OCI-LY1 (cell line): ENCODE results near the gene CIZ1.

Experiments
- H2AFZ ChIP-seq: fragments of 200-600 bp; sonication (generic), shearing (Covaris generic); 2 replicates; pipeline ENCODE4 v1.6.0; 2014; ENCODE audit warnings: antibody characterized with exemption, mild to moderate bottlenecking, low read length
- H3F3A ChIP-seq: fragments of 200-600 bp; sonication (generic), shearing (Covaris generic); 2 replicates; pipeline ENCODE4 v1.6.0; 2014; ENCODE audit warnings: mild to moderate bottlenecking, antibody characterized with exemption, low read length, moderate library complexity; ENCODE audit not compliant: insufficient read depth
- H3K27ac ChIP-seq: fragments of 200-600 bp; sonication (generic); 2 replicates; pipeline ENCODE4 v1.5.1; 2014; ENCODE audit warnings: low read length, mixed run types, mild to moderate bottlenecking, low read depth; ENCODE audit not compliant: poor library complexity, severe bottlenecking
- H3K27me3 ChIP-seq: fragments of 200-600 bp; sonication (generic); 2 replicates; pipeline ENCODE4 v1.6.0; 2014; ENCODE audit warnings: antibody characterized with exemption, mild to moderate bottlenecking, low read length, moderate library complexity; ENCODE audit not compliant: insufficient read depth
- H3K36me3 ChIP-seq: fragments of 200-600 bp; sonication (generic); 2 replicates; pipeline ENCODE4 v1.6.1; 2014; ENCODE audit warnings: mild to moderate bottlenecking, antibody characterized with exemption, low read length, moderate library complexity, mixed read lengths; ENCODE audit not compliant: insufficient read depth
- H3K4me1 ChIP-seq: fragments of 200-600 bp; sonication (generic); 2 replicates; pipeline ENCODE4 v1.5.1; 2014; ENCODE audit warnings: mild to moderate bottlenecking, low read length, moderate library complexity; ENCODE audit not compliant: insufficient read depth, severe bottlenecking
- H3K4me2 ChIP-seq: fragments of 200-600 bp; sonication (generic), shearing (Covaris generic); 2 replicates; pipeline ENCODE4 v1.6.1; 2014; ENCODE audit warnings: low read length
- H3K4me3 ChIP-seq: fragments of 200-600 bp; sonication (generic); 2 replicates; pipeline ENCODE4 v1.5.1; 2014; ENCODE audit warnings: low read length, low read depth, mild to moderate bottlenecking, mixed read lengths; ENCODE audit not compliant: poor library complexity, severe bottlenecking
- H3K79me2 ChIP-seq: fragments of 200-600 bp; shearing (Covaris generic); 2 replicates; pipeline ENCODE4 v1.6.1; 2016; ENCODE audit warnings: mixed run types, low read length, mixed read lengths; ENCODE audit not compliant: insufficient read depth
- H3K9ac ChIP-seq: fragments of 200-600 bp; sonication (generic), shearing (Covaris generic); 2 replicates; pipeline ENCODE4 v1.6.1; 2014; ENCODE audit warnings: mild to moderate bottlenecking, low read length, mixed read lengths
- H3K9me2 ChIP-seq: fragments of 200-600 bp; sonication (generic), shearing (Covaris generic); 2 replicates; pipeline ENCODE4 v1.6.1; 2014; ENCODE audit warnings: low read depth, mild to moderate bottlenecking, low read length, mixed read lengths
- H3K9me3 ChIP-seq: fragments of 200-600 bp; shearing (Covaris generic); 2 replicates; pipeline ENCODE4 v1.6.1; 2014; ENCODE audit warnings: low read length, mixed read lengths
- H4K20me1 ChIP-seq: fragments of 200-600 bp; sonication (generic), shearing (Covaris generic); 2 replicates; pipeline ENCODE4 v1.6.0; 2016; ENCODE audit warnings: mild to moderate bottlenecking, low read length; ENCODE audit not compliant: insufficient read depth
- EZH2 ChIP-seq: fragments of 200-600 bp; sonication (generic), shearing (Covaris generic); IDR thresholded peaks from 2 replicates; pipeline ENCODE4 v1.8.0; 2017; ENCODE audit warnings: borderline replicate concordance, mixed run types, mild to moderate bottlenecking, antibody characterized with exemption, low read length, moderate library complexity, mixed read lengths
- TF ChIP-seq, protein P1 (sequence below): fragments of 200-600 bp; sonication (generic), shearing (Covaris generic); IDR thresholded peaks from 2 replicates; pipeline ENCODE4 v1.5.1; 2017; ENCODE audit warnings: mild to moderate bottlenecking, antibody characterized with exemption, low read length, moderate library complexity, mixed read lengths

CIZ1 gene

GRCh38 chr9:128118472-128118857 is 72.9 kb downstream of the CIZ1 start:
- Histone ChIP-seq H3K36me3 (peaks cover 47% of the 10 kb centered on the region), H3F3A (no peaks in the 10 kb centered on the region), H3K9me3 (no peaks in the 10 kb centered on the region), H2AFZ (no peak overlapping the region), H3K9me2 (no peaks in the 10 kb centered on the region), H3K4me3 (no peak overlapping the region), H3K4me1 (peaks cover 22% of the 10 kb centered on the region), H3K79me2 (no peaks in the 10 kb centered on the region), H3K27ac (no peak overlapping the region), H3K4me2 (no peak overlapping the region), H3K9ac (no peak overlapping the region), H4K20me1 (no peaks in the 10 kb centered on the region), H3K27me3 (no peaks in the 10 kb centered on the region)
- TF ChIP-seq EZH2: no peak
- TF ChIP-seq, protein P1, sequence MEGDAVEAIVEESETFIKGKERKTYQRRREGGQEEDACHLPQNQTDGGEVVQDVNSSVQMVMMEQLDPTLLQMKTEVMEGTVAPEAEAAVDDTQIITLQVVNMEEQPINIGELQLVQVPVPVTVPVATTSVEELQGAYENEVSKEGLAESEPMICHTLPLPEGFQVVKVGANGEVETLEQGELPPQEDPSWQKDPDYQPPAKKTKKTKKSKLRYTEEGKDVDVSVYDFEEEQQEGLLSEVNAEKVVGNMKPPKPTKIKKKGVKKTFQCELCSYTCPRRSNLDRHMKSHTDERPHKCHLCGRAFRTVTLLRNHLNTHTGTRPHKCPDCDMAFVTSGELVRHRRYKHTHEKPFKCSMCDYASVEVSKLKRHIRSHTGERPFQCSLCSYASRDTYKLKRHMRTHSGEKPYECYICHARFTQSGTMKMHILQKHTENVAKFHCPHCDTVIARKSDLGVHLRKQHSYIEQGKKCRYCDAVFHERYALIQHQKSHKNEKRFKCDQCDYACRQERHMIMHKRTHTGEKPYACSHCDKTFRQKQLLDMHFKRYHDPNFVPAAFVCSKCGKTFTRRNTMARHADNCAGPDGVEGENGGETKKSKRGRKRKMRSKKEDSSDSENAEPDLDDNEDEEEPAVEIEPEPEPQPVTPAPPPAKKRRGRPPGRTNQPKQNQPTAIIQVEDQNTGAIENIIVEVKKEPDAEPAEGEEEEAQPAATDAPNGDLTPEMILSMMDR: no peak

- Histone ChIP-seq H4K20me1 (no peaks in the 10 kb centered on the region), H3K4me3 (no peak overlapping the region), H3K9me2 (no peaks in the 10 kb centered on the region), H3K9me3 (no peaks in the 10 kb centered on the region), H3F3A (no peaks in the 10 kb centered on the region), H2AFZ (no peak overlapping the region), H3K27me3 (no peaks in the 10 kb centered on the region), H3K4me2 (no peak overlapping the region), H3K9ac (no peak overlapping the region), H3K27ac (no peak overlapping the region), H3K4me1 (peaks cover 22% of the 10 kb centered on the region), H3K36me3 (peaks cover 51% of the 10 kb centered on the region), H3K79me2 (no peaks in the 10 kb centered on the region)
- TF ChIP-seq EZH2: no peak
- TF ChIP-seq, protein P1: peak; percentile 100
These were observed 73.5 kb downstream of the CIZ1 start for GRCh38 chr9:128117613-128118471.

DNA sequence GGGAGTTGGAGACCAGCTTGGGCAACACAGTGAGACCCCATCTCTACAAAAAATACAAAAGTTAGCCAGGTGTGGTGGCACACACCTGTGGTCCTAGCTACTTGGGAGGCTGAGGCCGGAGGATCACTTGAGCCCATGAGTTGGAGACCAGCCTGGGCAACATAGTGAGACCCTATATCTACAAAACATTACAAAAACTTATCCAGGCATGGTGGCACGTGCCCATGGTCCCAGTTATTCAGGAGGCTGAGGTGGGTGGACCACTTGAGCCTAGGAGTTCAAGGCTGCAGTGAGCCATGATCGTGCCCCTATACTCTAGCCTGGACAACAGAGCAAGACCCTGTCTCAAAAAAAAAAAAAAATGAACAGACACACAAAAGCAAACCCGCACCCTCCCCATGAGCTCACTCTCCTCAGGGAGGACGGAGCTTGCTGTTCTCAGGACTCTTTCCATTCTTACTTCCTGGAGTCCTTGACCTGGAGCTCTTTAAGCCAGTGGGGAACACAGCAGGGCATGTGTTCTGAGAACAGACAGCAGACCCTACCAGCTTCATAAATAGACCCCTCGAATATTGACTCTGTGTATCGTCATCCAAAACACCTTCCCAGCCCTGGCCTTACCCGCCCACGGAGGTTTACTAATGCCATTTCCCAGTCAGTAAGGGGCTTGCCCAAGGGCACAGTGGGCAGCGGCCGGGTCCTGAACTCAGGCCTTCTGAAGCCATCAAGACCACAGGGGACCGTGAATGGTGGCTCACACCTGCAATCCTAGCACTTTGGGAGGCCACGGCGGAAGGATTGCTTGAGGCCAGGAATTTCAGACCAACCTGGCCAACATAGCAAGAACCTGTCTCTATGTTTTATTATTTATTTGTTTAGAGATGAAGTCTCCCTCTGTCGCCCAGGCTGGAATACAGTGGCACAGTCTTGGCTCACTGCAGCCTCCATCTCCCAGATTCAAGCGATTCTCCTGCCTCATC is 75.0 kb downstream of the CIZ1 start:
- Histone ChIP-seq H3K36me3 (peaks cover 44% of the 10 kb centered on the region), H3K4me3 (no peak overlapping the region), H3K9ac (no peak overlapping the region), H3F3A (no peaks in the 10 kb centered on the region), H3K79me2 (no peaks in the 10 kb centered on the region), H3K4me1 (peaks cover 22% of the 10 kb centered on the region), H2AFZ (no peak overlapping the region), H3K4me2 (no peak overlapping the region), H3K27me3 (no peaks in the 10 kb centered on the region), H4K20me1 (no peaks in the 10 kb centered on the region), H3K9me3 (no peaks in the 10 kb centered on the region), H3K9me2 (no peaks in the 10 kb centered on the region), H3K27ac (peak overlapping the region; percentile 77)
- TF ChIP-seq, protein P1: no peak
- TF ChIP-seq EZH2: no peak
